ENCODE data around the gene OR6K6. TPM values are rescaled to one million over a fixed set of nuclear protein-coding genes. Genes with fewer than 3 reads are reported as not detected.

OR6K6 gene
- total RNA-seq, 2 donors from 2014 or later: not detected

- intact Hi-C loops (cut with DNase I): no loop called here
- DNase-seq (no peak), ATAC-seq (peak in 1 of 2 donors; percentile 72)
Measured at GRCh38 chr1:158799689-158800088, 45.2 kb downstream of the OR6K6 start.

- ATAC-seq (no peak), DNase-seq (no peak)
- intact Hi-C loops (cut with DNase I): no loop called here
Measured at GRCh38 chr1:158800526-158800925, 46.0 kb downstream of the OR6K6 start.

- intact Hi-C loops (cut with DNase I): no loop called here
- ATAC-seq (no peak), DNase-seq (no peak)
Measured at GRCh38 chr1:158801396-158801795, 46.9 kb downstream of the OR6K6 start.

- ATAC-seq (no peak), DNase-seq (no peak)
- intact Hi-C loops (cut with DNase I): no loop called here
Measured at GRCh38 chr1:158803678-158804077, 49.2 kb downstream of the OR6K6 start.

Other genes starting within 250 kb of the OR6K6 start
- not detected for gene OR6Y1, start 200.3 kb upstream of the OR6K6 start, total RNA-seq
- gene OR6P1, start 184.1 kb upstream of the OR6K6 start, total RNA-seq: not detected
- gene OR10X1, start 174.8 kb upstream of the OR6K6 start, total RNA-seq: not detected
- not detected for gene OR10Z1, start 149.5 kb upstream of the OR6K6 start, total RNA-seq
- under 1 TPM; 0.03 to 0.15 TPM for gene SPTA1, start 68.0 kb upstream of the OR6K6 start, total RNA-seq
- not detected for gene OR6K2, start 54.1 kb upstream of the OR6K6 start, total RNA-seq
- gene OR6K3, start 34.0 kb upstream of the OR6K6 start, total RNA-seq: not detected
- gene OR6N1, start 17.5 kb downstream of the OR6K6 start, total RNA-seq: not detected
- gene OR6N2, start 26.5 kb downstream of the OR6K6 start, total RNA-seq: not detected
- 1 to 10 TPM; 5.2 to 9.5 TPM for gene MNDA, start 76.6 kb downstream of the OR6K6 start, total RNA-seq
- gene PYHIN1, start 176.8 kb downstream of the OR6K6 start, total RNA-seq: under 1 TPM; 0.55 to 0.59 TPM

Measured in left cardiac atrium (tissue), 4 donors.